ENCODE data around the gene TNC.

TNC gene

DNA sequence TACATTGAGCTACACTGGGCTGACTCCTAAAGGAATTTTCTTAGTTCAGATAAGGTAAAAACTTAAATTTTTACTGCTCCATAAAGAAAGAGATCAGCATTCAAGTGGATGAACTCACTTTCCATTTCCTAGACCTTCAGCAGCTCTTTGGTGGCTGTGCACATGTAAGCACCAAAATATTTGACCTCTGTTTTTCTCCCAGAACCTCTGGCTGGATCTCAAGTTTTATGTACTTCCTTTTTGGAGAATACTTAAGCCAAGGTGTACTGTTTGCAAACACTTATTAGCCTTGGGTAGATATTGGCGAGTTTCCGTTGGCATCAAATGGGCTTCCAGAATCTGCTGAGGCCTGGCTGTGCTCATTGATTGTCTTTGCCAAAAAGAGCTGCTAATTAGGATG is 10.3 kb downstream of the TNC start:
- no peak for DNase-seq (ENCODE audit: insufficient read length, low spot score)
- no peak for FAIRE-seq
- TF ChIP-seq POLR2AphosphoS5 (IDR thresholded peaks at IDR 0.05; ENCODE audit: low read depth, low read length): no peak
- no peak for TF ChIP-seq TAF1 (IDR thresholded peaks at IDR 0.05; ENCODE audit: low read depth, low read length)
- no peak for TF ChIP-seq POLR2A (IDR thresholded peaks at IDR 0.05; ENCODE audit: low read depth, low read length)
- no peak for TF ChIP-seq SPI1 (IDR thresholded peaks at IDR 0.05; ENCODE audit: low read depth, low read length)
- TF ChIP-seq PAX5 (IDR thresholded peaks at IDR 0.05; ENCODE audit: insufficient read depth, low read length, severe bottlenecking): no peak
- no peak for TF ChIP-seq POU2F2 (IDR thresholded peaks at IDR 0.05; ENCODE audit: low read depth, low read length)

DNA sequence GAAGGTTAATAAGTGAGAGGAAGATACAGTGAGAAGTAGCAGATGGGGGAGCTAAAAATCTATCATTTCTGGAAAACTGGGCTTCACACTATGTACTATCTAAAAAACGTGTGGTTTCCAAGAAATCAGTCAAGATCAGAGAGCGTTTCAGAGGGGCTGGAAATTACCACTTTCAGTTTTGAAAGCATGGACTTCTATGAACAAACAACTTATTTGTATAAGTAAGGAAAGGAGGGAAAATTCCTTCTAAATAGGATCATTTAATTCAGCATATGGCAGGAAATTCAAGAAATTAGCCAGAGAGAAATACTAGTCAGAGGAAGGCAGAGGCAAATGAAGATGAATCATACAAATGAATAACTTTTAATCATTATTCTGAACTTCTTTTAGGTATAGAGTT is 11.3 kb downstream of the TNC start:
- no peak for FAIRE-seq
- TF ChIP-seq TAF1 (IDR thresholded peaks at IDR 0.05; ENCODE audit: low read depth, low read length) (no peak), PAX5 (IDR thresholded peaks at IDR 0.05; ENCODE audit: insufficient read depth, low read length, severe bottlenecking) (no peak)
- DNase-seq (ENCODE audit: insufficient read length, low spot score): no peak

DNA sequence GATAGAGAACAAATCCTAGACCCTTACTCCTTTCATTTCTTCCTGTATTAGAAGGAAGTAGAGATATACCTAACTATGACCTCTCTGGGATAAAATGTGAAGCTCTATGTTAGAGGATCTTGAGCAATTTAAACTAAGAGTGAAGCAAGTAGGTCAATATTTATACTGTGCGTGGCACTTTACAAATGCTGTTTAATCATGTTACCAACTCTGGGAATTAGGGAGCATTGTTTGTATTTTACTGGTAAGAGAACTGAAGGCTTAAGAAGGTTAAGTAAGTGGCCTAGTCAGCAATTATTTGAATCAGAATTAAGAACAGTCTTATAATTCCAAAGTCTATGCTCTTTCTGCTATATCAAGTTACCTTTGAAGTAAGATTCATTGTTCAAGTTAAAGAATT is 12.0 kb downstream of the TNC start:
- FAIRE-seq: no peak

DNA sequence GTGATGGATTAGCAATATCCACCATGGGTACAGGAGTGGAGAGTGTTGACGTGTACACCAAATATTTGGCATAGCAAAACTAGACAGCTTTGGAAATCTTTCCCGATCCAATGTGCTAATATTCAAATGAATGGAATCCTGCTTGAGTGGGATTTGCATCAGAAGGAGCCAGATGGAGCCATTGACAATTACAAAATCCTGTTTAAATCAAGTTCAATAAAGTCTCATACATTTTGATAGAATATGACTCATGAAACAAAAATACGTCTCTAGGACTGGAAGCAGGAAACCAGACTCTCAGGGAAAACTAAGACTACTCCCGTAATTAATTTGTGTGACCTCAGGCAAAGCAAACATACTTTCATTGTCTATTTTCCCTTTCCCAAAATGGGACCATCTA is 13.0 kb downstream of the TNC start:
- TF ChIP-seq TAF1 (IDR thresholded peaks at IDR 0.05; ENCODE audit: low read depth, low read length) (no peak), POU2F2 (IDR thresholded peaks at IDR 0.05; ENCODE audit: low read depth, low read length) (no peak), POLR2A (IDR thresholded peaks at IDR 0.05; ENCODE audit: low read depth, low read length) (no peak), POLR2AphosphoS5 (IDR thresholded peaks at IDR 0.05; ENCODE audit: low read depth, low read length) (no peak), SPI1 (IDR thresholded peaks at IDR 0.05; ENCODE audit: low read depth, low read length) (no peak), PAX5 (IDR thresholded peaks at IDR 0.05; ENCODE audit: insufficient read depth, low read length, severe bottlenecking) (no peak)

More for the DNA sequence above, 12.0 kb downstream of the TNC start:
- no peak for TF ChIP-seq POLR2AphosphoS5 (IDR thresholded peaks at IDR 0.05; ENCODE audit: low read depth, low read length)
- TF ChIP-seq TAF1 (IDR thresholded peaks at IDR 0.05; ENCODE audit: low read depth, low read length): no peak
- no peak for TF ChIP-seq POLR2A (IDR thresholded peaks at IDR 0.05; ENCODE audit: low read depth, low read length)
- no peak for TF ChIP-seq PAX5 (IDR thresholded peaks at IDR 0.05; ENCODE audit: insufficient read depth, low read length, severe bottlenecking)
- no peak for TF ChIP-seq SPI1 (IDR thresholded peaks at IDR 0.05; ENCODE audit: low read depth, low read length)
- no peak for TF ChIP-seq POU2F2 (IDR thresholded peaks at IDR 0.05; ENCODE audit: low read depth, low read length)
- no peak for DNase-seq (ENCODE audit: insufficient read length, low spot score)

DNA sequence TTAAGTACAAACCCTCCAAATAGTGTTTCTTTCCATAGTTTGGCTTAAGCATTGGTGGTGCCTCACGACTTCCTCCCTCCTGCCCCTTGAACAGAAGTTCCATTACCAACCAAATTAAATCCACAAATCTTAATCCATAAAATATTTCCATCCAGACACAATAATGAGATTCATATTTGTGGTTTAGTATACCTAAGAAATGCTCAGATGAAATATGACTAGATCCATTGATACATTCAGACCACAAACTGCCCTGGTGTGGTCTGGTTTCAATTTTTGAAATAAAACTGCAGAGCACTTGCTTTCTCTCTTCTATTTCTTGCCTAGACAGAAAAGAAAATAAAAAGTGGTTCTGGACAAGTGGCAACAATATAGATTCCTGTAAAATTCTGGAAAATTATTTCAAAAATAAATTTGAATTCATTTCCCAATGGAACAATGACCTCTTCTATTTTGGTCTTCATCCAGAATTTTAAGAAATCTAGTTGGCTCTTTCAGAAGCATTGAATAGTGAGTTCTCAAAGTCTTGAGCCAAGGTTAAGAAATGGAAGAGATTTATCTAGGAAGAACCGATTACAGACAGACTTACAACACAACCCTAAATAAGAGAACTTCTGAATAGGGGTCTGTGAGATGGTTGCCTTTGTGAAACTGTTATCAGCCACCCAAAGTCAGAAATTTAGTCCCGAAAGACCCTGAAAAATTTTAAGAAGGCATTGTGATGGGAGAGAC is 14.0 kb downstream of the TNC start:
- TF ChIP-seq TAF1 (IDR thresholded peaks at IDR 0.05; ENCODE audit: low read depth, low read length) (no peak), SPI1 (IDR thresholded peaks at IDR 0.05; ENCODE audit: low read depth, low read length) (no peak), PAX5 (IDR thresholded peaks at IDR 0.05; ENCODE audit: insufficient read depth, low read length, severe bottlenecking) (no peak), POLR2AphosphoS5 (IDR thresholded peaks at IDR 0.05; ENCODE audit: low read depth, low read length) (no peak), POLR2A (IDR thresholded peaks at IDR 0.05; ENCODE audit: low read depth, low read length) (no peak), POU2F2 (IDR thresholded peaks at IDR 0.05; ENCODE audit: low read depth, low read length) (no peak)
- no peak for FAIRE-seq
- no peak for DNase-seq (ENCODE audit: insufficient read length, low spot score)

More for the DNA sequence above, 13.0 kb downstream of the TNC start:
- DNase-seq (ENCODE audit: insufficient read length, low spot score) (no peak), FAIRE-seq (no peak)

DNA sequence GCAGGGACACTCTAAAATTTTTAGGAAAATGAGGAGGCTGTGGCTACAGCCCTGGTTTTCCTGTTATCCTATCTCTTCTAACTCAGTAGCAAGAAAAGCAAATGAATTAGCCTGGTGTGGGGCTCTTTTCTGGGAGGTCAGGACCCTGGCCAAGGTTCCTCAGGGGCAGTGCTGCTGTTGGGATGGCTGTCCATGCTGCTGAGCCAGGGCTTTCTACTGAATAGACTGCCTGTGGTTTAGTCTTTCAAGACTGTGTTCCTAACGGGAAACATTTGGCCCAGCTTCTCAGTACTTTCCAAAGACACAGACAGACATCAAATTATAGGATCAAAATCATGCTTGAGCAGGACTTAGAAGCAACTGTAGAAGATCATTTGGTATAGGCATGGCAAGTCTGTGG is 18.1 kb downstream of the TNC start:
- no peak for FAIRE-seq
- TF ChIP-seq POU2F2 (IDR thresholded peaks at IDR 0.05; ENCODE audit: low read depth, low read length): no peak
- TF ChIP-seq PAX5 (IDR thresholded peaks at IDR 0.05; ENCODE audit: insufficient read depth, low read length, severe bottlenecking): no peak
- TF ChIP-seq TAF1 (IDR thresholded peaks at IDR 0.05; ENCODE audit: low read depth, low read length): no peak
- DNase-seq (ENCODE audit: insufficient read length, low spot score): no peak

DNA sequence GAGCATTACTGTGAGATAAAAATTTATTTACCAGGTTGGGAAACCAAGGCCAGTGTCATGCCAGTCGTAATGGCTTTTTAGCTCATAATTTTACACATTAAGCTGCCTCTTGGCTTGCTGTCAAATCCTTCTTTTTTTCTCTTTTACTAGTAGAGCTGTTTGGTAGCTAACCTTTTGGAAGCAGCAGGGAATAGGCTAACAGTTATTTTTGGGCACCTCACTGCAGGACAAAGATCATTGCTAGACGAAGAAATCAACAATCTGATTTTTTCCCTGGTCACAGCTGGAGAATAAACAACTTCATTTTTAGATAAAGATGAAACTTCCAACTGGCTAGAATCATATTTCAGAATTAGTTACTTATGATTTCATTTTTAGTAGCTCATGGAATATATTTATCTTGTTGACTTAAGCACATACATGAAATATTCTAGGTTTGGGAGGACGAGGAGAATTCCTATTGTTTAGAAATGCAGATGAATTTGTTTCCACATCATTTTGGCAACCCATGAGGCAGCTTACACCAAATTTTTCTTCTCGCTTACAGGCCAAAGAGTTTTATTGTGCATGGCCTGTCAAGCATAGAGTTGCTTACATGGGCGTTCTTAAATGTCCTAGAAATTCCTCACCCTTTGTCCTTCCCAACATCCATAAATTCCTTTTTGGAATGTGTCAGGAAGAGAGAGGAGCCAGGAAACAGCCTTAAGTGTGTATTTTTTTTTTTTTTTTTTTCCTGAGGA is 19.6 kb downstream of the TNC start:
- FAIRE-seq (no peak), DNase-seq (ENCODE audit: insufficient read length, low spot score) (no peak)
- TF ChIP-seq POLR2AphosphoS5 (IDR thresholded peaks at IDR 0.05; ENCODE audit: low read depth, low read length) (no peak), TAF1 (IDR thresholded peaks at IDR 0.05; ENCODE audit: low read depth, low read length) (no peak), POLR2A (IDR thresholded peaks at IDR 0.05; ENCODE audit: low read depth, low read length) (no peak), PAX5 (IDR thresholded peaks at IDR 0.05; ENCODE audit: insufficient read depth, low read length, severe bottlenecking) (no peak), POU2F2 (IDR thresholded peaks at IDR 0.05; ENCODE audit: low read depth, low read length) (no peak), SPI1 (IDR thresholded peaks at IDR 0.05; ENCODE audit: low read depth, low read length) (no peak)

DNA sequence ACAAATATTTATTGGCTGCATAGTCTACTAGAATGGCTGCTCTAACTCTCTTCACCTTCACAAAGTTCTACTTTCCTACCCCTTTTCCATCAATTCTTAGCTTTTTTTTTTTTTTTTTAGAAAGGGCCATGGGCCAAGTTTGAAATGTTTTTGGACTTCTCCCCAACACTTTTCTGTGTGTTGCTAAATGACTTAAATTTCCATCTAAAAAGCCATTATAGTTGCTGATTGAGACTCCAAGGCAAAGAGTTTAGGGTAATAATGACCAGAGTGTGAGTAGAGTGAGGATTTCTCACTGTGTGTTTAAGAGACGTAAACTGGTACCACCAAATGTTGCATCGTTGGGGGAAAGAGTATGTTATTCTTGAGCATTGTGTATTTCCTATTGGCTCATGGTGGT is 24.4 kb downstream of the TNC start:
- no peak for FAIRE-seq
- TF ChIP-seq TAF1 (IDR thresholded peaks at IDR 0.05; ENCODE audit: low read depth, low read length) (no peak), PAX5 (IDR thresholded peaks at IDR 0.05; ENCODE audit: insufficient read depth, low read length, severe bottlenecking) (no peak)
- DNase-seq (ENCODE audit: insufficient read length, low spot score): no peak

DNA sequence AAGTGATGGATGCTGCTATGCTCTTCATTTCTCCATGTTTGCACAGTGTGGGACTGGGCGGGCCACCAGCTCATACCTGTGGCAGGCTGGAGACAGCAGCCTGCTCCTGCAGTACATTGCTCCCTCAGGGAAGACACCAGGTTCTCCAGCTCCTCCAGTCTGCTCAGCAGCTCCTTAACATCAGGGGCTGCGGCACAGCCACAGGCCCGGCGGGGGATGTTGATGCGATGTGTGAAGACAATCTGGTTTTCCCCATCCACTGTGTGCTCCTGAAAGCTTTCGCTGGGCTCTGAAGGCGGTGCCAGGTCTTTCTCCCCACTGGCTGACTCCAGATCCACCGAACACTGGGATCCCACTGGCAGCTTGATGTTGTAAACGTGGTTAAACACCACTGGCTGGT is 27.5 kb downstream of the TNC start:
- TF ChIP-seq POLR2A (IDR thresholded peaks at IDR 0.05; ENCODE audit: low read depth, low read length): no peak
- TF ChIP-seq POU2F2 (IDR thresholded peaks at IDR 0.05; ENCODE audit: low read depth, low read length): no peak
- TF ChIP-seq POLR2AphosphoS5 (IDR thresholded peaks at IDR 0.05; ENCODE audit: low read depth, low read length): no peak
- TF ChIP-seq SPI1 (IDR thresholded peaks at IDR 0.05; ENCODE audit: low read depth, low read length): no peak
- TF ChIP-seq PAX5 (IDR thresholded peaks at IDR 0.05; ENCODE audit: insufficient read depth, low read length, severe bottlenecking): no peak
- no peak for TF ChIP-seq TAF1 (IDR thresholded peaks at IDR 0.05; ENCODE audit: low read depth, low read length)
- DNase-seq (ENCODE audit: insufficient read length, low spot score): no peak
- FAIRE-seq: no peak

DNA sequence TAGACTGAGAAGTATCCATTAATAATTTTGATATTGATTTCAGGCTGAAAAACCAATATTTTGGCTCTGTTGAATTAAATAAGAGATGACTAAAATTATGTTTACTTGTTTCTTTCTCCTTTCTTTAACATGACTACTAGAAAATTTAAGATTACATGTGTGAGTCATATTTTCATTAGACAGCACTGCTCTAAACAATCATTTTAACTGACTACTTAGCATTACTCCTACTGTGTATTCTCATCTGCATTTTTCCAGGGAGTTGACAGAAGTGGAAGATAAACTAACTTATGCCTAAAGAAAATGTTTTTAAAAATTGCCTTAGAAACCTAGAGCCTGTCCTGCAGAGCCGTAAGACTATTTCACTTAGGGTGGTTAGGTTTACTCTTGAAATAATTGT is 29.1 kb downstream of the TNC start:
- TF ChIP-seq POU2F2 (IDR thresholded peaks at IDR 0.05; ENCODE audit: low read depth, low read length) (no peak), POLR2A (IDR thresholded peaks at IDR 0.05; ENCODE audit: low read depth, low read length) (no peak)
- FAIRE-seq (no peak), DNase-seq (ENCODE audit: insufficient read length, low spot score) (no peak)
